ENCODE measurements around the gene RETN. TPM values are rescaled to one million over a fixed set of nuclear protein-coding genes. Genes with fewer than 3 reads are reported as not detected.
"Not testable (repeated sequence)": the region's sequence is repeated elsewhere in the genome, so short reads cannot be mapped to it uniquely, and the experiment has no call there.

Gene RETN
- total RNA-seq, 1 donor = not detected

- DNase-seq (ENCODE audit: insufficient read length, low spot score, missing footprints) = peak; percentile 70
- TF ChIP-seq CTCF (IDR thresholded peaks at IDR 0.05; ENCODE audit: extremely low read depth, low read depth, low read length) = no peak
- H4K20me1 ChIP-seq (ENCODE audit: insufficient read depth, low read length) = no peaks in the 10 kb centered on the region
These were observed 26.4 kb upstream of the RETN start for GRCh38 chr19:7642295-7643030.

GRCh38 chr19:7643031-7643415 is 25.8 kb upstream of the RETN start:
- Histone ChIP-seq H4K20me1 (ENCODE audit: insufficient read depth, low read length) (no peaks in the 10 kb centered on the region), H3K4me2 (ENCODE audit: insufficient read depth, low read length) (no peak overlapping the region), H3K36me3 (ENCODE audit: insufficient read depth, low read length) (no peaks in the 10 kb centered on the region), H3K27ac (ENCODE audit: low read depth, low read length) (no peak overlapping the region), H3K4me3 (ENCODE audit: insufficient read depth, low read length) (no peak overlapping the region), H2AFZ (ENCODE audit: low read length) (no peak overlapping the region), H3K27me3 (ENCODE audit: insufficient read depth, low read length) (no peaks in the 10 kb centered on the region), H3K4me1 (ENCODE audit: insufficient read depth, low read length) (no peaks in the 10 kb centered on the region), H3K9me3 (ENCODE audit: low read depth, low read length) (no peaks in the 10 kb centered on the region), H3K79me2 (ENCODE audit: insufficient read depth, low read length) (no peaks in the 10 kb centered on the region)
- TF ChIP-seq CTCF (IDR thresholded peaks at IDR 0.05; ENCODE audit: extremely low read depth, low read depth, low read length) = no peak
- peak; percentile 83 for DNase-seq (ENCODE audit: insufficient read length, low spot score, missing footprints)

More at GRCh38 chr19:7642295-7643030, 26.4 kb upstream of the RETN start:
- no peak overlapping the region for H2AFZ ChIP-seq (ENCODE audit: low read length)
- H3K79me2 ChIP-seq (ENCODE audit: insufficient read depth, low read length) = no peaks in the 10 kb centered on the region
- no peaks in the 10 kb centered on the region for H3K27me3 ChIP-seq (ENCODE audit: insufficient read depth, low read length)
- H3K4me1 ChIP-seq (ENCODE audit: insufficient read depth, low read length) = no peaks in the 10 kb centered on the region
- H3K9me3 ChIP-seq (ENCODE audit: low read depth, low read length) = no peaks in the 10 kb centered on the region
- no peak overlapping the region for H3K4me2 ChIP-seq (ENCODE audit: insufficient read depth, low read length)
- H3K36me3 ChIP-seq (ENCODE audit: insufficient read depth, low read length) = no peaks in the 10 kb centered on the region
- no peak overlapping the region for H3K4me3 ChIP-seq (ENCODE audit: insufficient read depth, low read length)
- no peak overlapping the region for H3K27ac ChIP-seq (ENCODE audit: low read depth, low read length)

GRCh38 chr19:7643629-7644549 is 25.0 kb upstream of the RETN start:
- H3K27me3 ChIP-seq (ENCODE audit: insufficient read depth, low read length); H3K4me1 ChIP-seq (ENCODE audit: insufficient read depth, low read length); H3K79me2 ChIP-seq (ENCODE audit: insufficient read depth, low read length); H3K4me2 ChIP-seq (ENCODE audit: insufficient read depth, low read length); H3K4me3 ChIP-seq (ENCODE audit: insufficient read depth, low read length); H4K20me1 ChIP-seq (ENCODE audit: insufficient read depth, low read length); H2AFZ ChIP-seq (ENCODE audit: low read length); H3K9me3 ChIP-seq (ENCODE audit: low read depth, low read length); H3K27ac ChIP-seq (ENCODE audit: low read depth, low read length); H3K36me3 ChIP-seq (ENCODE audit: insufficient read depth, low read length): not testable (repeated sequence)
- peak; percentile 66 for DNase-seq (ENCODE audit: insufficient read length, low spot score, missing footprints)

- DNase-seq (ENCODE audit: insufficient read length, low spot score, missing footprints) = peak; percentile 79
These were observed 24.3 kb upstream of the RETN start for GRCh38 chr19:7644550-7644877.

More at GRCh38 chr19:7644550-7644877, 24.3 kb upstream of the RETN start:
- no peaks in the 10 kb centered on the region for H3K36me3 ChIP-seq (ENCODE audit: insufficient read depth, low read length)
- H3K79me2 ChIP-seq (ENCODE audit: insufficient read depth, low read length) = no peaks in the 10 kb centered on the region
- H3K4me2 ChIP-seq (ENCODE audit: insufficient read depth, low read length) = no peak overlapping the region
- no peaks in the 10 kb centered on the region for H3K9me3 ChIP-seq (ENCODE audit: low read depth, low read length)
- H4K20me1 ChIP-seq (ENCODE audit: insufficient read depth, low read length) = no peaks in the 10 kb centered on the region
- no peak overlapping the region for H2AFZ ChIP-seq (ENCODE audit: low read length)
- H3K4me3 ChIP-seq (ENCODE audit: insufficient read depth, low read length) = no peak overlapping the region
- no peak for TF ChIP-seq CTCF (IDR thresholded peaks at IDR 0.05; ENCODE audit: extremely low read depth, low read depth, low read length)
- no peak overlapping the region for H3K27ac ChIP-seq (ENCODE audit: low read depth, low read length)
- no peaks in the 10 kb centered on the region for H3K27me3 ChIP-seq (ENCODE audit: insufficient read depth, low read length)
- H3K4me1 ChIP-seq (ENCODE audit: insufficient read depth, low read length) = no peaks in the 10 kb centered on the region

Measured in osteoblast (primary cell).